HepG2 (cell line): ENCODE data around the gene CERS6.

Experiments used
- CTCF ChIP-seq: sonication (generic); formaldehyde crosslinking; IDR thresholded peaks from 2 replicates; pipeline ENCODE4 v1.5.0; 2020; ENCODE audit warnings: mild to moderate bottlenecking, missing genetic modification reagents, moderate library complexity
- MAFG ChIP-seq: sonication (generic); formaldehyde crosslinking; IDR thresholded peaks from 2 replicates; pipeline ENCODE4 v1.5.1; 2020; ENCODE audit warnings: mild to moderate bottlenecking, missing genetic modification reagents
- MAX ChIP-seq: IDR thresholded peaks from 2 replicates; pipeline ENCODE4 v1.6.1; 2012; ENCODE audit warnings: inconsistent platforms
- ZBTB43 ChIP-seq: sonication (generic); formaldehyde crosslinking; conservative IDR thresholded peaks from 2 replicates; pipeline ENCODE4 v1.4.0; 2020; ENCODE audit warnings: missing genetic modification reagents
- ZSCAN20 ChIP-seq: sonication (generic); formaldehyde crosslinking; IDR thresholded peaks from 2 replicates; pipeline ENCODE4 v1.4.0; 2020; ENCODE audit warnings: missing genetic modification reagents, mild to moderate bottlenecking, borderline replicate concordance

- no peak for TF ChIP-seq ZBTB43 (CRISPR knock-in tag)
- TF ChIP-seq CTCF (CRISPR knock-in tag), result no peak
- TF ChIP-seq MAFG, result no peak
- no peak for TF ChIP-seq MAX
- TF ChIP-seq ZSCAN20 (CRISPR knock-in tag), result no peak
Observed at GRCh38 chr2:168584911-168585310, 128.8 kb downstream of the CERS6 start.
